ENCODE data around the gene TRAPPC1.

TRAPPC1 gene

GRCh38 chr17:7946441-7946840 is 14.7 kb upstream of the TRAPPC1 start:
- Histone ChIP-seq H4K20me1 (ENCODE audit: insufficient read depth, low read length) (no peaks in the 10 kb centered on the region), H3K4me3 (ENCODE audit: low read depth in 1 of 2, low read length in 2 of 2) (no peak overlapping the region)
- no peak for TF ChIP-seq EZH2 (IDR thresholded peaks at IDR 0.05; ENCODE audit: borderline replicate concordance, low read depth, low read length, severe bottlenecking)
- TF ChIP-seq CTCF (IDR thresholded peaks at IDR 0.05; ENCODE audit: borderline replicate concordance, extremely low read depth, low read length, poor library complexity, severe bottlenecking) = no peak

DNA sequence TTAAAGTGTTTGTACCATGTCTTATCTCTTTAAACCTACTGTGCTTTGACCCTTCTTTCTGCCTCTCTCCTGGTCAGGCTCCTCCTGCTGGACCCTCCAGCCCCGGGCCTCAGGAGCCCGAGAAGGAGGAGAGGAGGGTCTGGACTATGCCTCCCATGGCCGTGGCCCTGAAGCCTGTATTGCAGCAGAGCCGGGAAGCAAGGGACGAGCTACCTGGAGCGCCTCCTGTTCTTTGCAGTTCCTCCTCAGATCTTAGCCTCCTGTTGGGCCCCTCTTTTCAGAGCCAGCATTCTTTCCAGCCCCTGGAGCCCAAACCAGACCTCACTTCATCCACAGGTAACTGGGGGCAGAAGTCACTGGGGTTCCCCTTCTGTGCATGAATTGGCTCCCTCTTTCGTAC is 13.9 kb upstream of the TRAPPC1 start:
- ATAC-seq (ENCODE audit: insufficient read depth, low read depth) (no peak), DNase-seq (no peak)
- H2AFZ ChIP-seq (ENCODE audit: low read depth, low read length) = no peak overlapping the region
- TF ChIP-seq CTCF (IDR thresholded peaks at IDR 0.05; ENCODE audit: borderline replicate concordance, extremely low read depth, low read length, poor library complexity, severe bottlenecking) (no peak), EZH2 (IDR thresholded peaks at IDR 0.05; ENCODE audit: borderline replicate concordance, low read depth, low read length, severe bottlenecking) (no peak)
- H3K36me3 ChIP-seq (ENCODE audit: insufficient read depth, low read length) = peaks cover 80% of the 10 kb centered on the region
- no peaks in the 10 kb centered on the region for H3K27me3 ChIP-seq (ENCODE audit: insufficient read depth, low read length, poor library complexity)
- no peak overlapping the region for H3K4me2 ChIP-seq (ENCODE audit: insufficient read depth, low read length)
- no peak overlapping the region for H3K4me3 ChIP-seq (ENCODE audit: low read depth in 1 of 2, low read length in 2 of 2)
- no peaks in the 10 kb centered on the region for H3K9me3 ChIP-seq (ENCODE audit: insufficient read depth, low read length, severe bottlenecking)
- no peaks in the 10 kb centered on the region for H4K20me1 ChIP-seq (ENCODE audit: insufficient read depth, low read length)
- no peaks in the 10 kb centered on the region for H3K4me1 ChIP-seq (ENCODE audit: insufficient read depth, low read length)
- no peak overlapping the region for H3K27ac ChIP-seq (ENCODE audit: low read length)
- no peaks in the 10 kb centered on the region for H3K79me2 ChIP-seq (ENCODE audit: insufficient read depth, low read length)
- no peak overlapping the region for H3K9ac ChIP-seq (ENCODE audit: low read depth, low read length)

More at GRCh38 chr17:7946441-7946840, 14.7 kb upstream of the TRAPPC1 start:
- no peaks in the 10 kb centered on the region for H3K27me3 ChIP-seq (ENCODE audit: insufficient read depth, low read length, poor library complexity)
- no peak overlapping the region for H3K27ac ChIP-seq (ENCODE audit: low read length)
- H3K9ac ChIP-seq (ENCODE audit: low read depth, low read length) = no peak overlapping the region
- no peak overlapping the region for H2AFZ ChIP-seq (ENCODE audit: low read depth, low read length)
- H3K9me3 ChIP-seq (ENCODE audit: insufficient read depth, low read length, severe bottlenecking) = no peaks in the 10 kb centered on the region
- DNase-seq (no peak), ATAC-seq (ENCODE audit: insufficient read depth, low read depth) (no peak)
- H3K36me3 ChIP-seq (ENCODE audit: insufficient read depth, low read length) = peaks cover 72% of the 10 kb centered on the region
- H3K79me2 ChIP-seq (ENCODE audit: insufficient read depth, low read length) = no peaks in the 10 kb centered on the region
- H3K4me2 ChIP-seq (ENCODE audit: insufficient read depth, low read length) = no peak overlapping the region
- H3K4me1 ChIP-seq (ENCODE audit: insufficient read depth, low read length) = no peaks in the 10 kb centered on the region

- Histone ChIP-seq H3K4me2 (ENCODE audit: insufficient read depth, low read length) (no peak overlapping the region), H3K36me3 (ENCODE audit: insufficient read depth, low read length) (peaks cover 89% of the 10 kb centered on the region), H3K4me3 (ENCODE audit: low read depth in 1 of 2, low read length in 2 of 2) (no peak overlapping the region), H3K9me3 (ENCODE audit: insufficient read depth, low read length, severe bottlenecking) (no peaks in the 10 kb centered on the region), H3K9ac (ENCODE audit: low read depth, low read length) (no peak overlapping the region), H3K79me2 (ENCODE audit: insufficient read depth, low read length) (no peaks in the 10 kb centered on the region), H3K27ac (ENCODE audit: low read length) (no peak overlapping the region), H3K4me1 (ENCODE audit: insufficient read depth, low read length) (no peaks in the 10 kb centered on the region), H2AFZ (ENCODE audit: low read depth, low read length) (no peak overlapping the region), H3K27me3 (ENCODE audit: insufficient read depth, low read length, poor library complexity) (no peaks in the 10 kb centered on the region), H4K20me1 (ENCODE audit: insufficient read depth, low read length) (no peaks in the 10 kb centered on the region; the same call in 1 of the 2 replicates)
- no peak for ATAC-seq (ENCODE audit: insufficient read depth, low read depth)
- TF ChIP-seq CTCF (IDR thresholded peaks at IDR 0.05; ENCODE audit: borderline replicate concordance, extremely low read depth, low read length, poor library complexity, severe bottlenecking) (no peak), EZH2 (IDR thresholded peaks at IDR 0.05; ENCODE audit: borderline replicate concordance, low read depth, low read length, severe bottlenecking) (no peak)
- DNase-seq = no peak
Observed at GRCh38 chr17:7944326-7944725, 12.6 kb upstream of the TRAPPC1 start.

GRCh38 chr17:7943291-7943690 is 11.5 kb upstream of the TRAPPC1 start:
- H3K27me3 ChIP-seq (ENCODE audit: insufficient read depth, low read length, poor library complexity) = no peaks in the 10 kb centered on the region
- ATAC-seq (ENCODE audit: insufficient read depth, low read depth) (no peak), DNase-seq (no peak)
- H3K9me3 ChIP-seq (ENCODE audit: insufficient read depth, low read length, severe bottlenecking) = no peaks in the 10 kb centered on the region
- H3K27ac ChIP-seq (ENCODE audit: low read length) = no peak overlapping the region
- no peak overlapping the region for H3K4me3 ChIP-seq (ENCODE audit: low read depth in 1 of 2, low read length in 2 of 2)
- 0 out of 2 replicates have a peak, but pooled peaks cover 1% of the 10 kb centered on the region for H3K79me2 ChIP-seq (ENCODE audit: insufficient read depth, low read length)
- H3K9ac ChIP-seq (ENCODE audit: low read depth, low read length) = no peak overlapping the region
- no peaks in the 10 kb centered on the region; the same call in 1 of the 2 replicates for H4K20me1 ChIP-seq (ENCODE audit: insufficient read depth, low read length)
- TF ChIP-seq CTCF (IDR thresholded peaks at IDR 0.05; ENCODE audit: borderline replicate concordance, extremely low read depth, low read length, poor library complexity, severe bottlenecking) (no peak), EZH2 (IDR thresholded peaks at IDR 0.05; ENCODE audit: borderline replicate concordance, low read depth, low read length, severe bottlenecking) (no peak)
- no peaks in the 10 kb centered on the region for H3K4me1 ChIP-seq (ENCODE audit: insufficient read depth, low read length)
- no peak overlapping the region for H3K4me2 ChIP-seq (ENCODE audit: insufficient read depth, low read length)
- H3K36me3 ChIP-seq (ENCODE audit: insufficient read depth, low read length) = peaks cover 88% of the 10 kb centered on the region
- H2AFZ ChIP-seq (ENCODE audit: low read depth, low read length) = no peak overlapping the region
